ENCODE results near the gene DYSF.

- TF ChIP-seq CTCF (optimal IDR thresholded peaks at IDR 0.05 in 1 of 3, IDR thresholded peaks at IDR 0.05 in 1 of 3, conservative IDR thresholded peaks at IDR 0.05 in 1 of 3; ENCODE audit: extremely low read depth in 1 of 3, insufficient read depth in 2 of 3, low read length in 3 of 3) = no peak
- TF ChIP-seq EZH2 (IDR thresholded peaks at IDR 0.05; ENCODE audit: low read length) = no peak
Measured at GRCh38 chr2:71715241-71715750, 261.9 kb downstream of the DYSF start.

All from keratinocyte (primary cell).